Transverse colon (tissue), 4 donors: Measurements from ENCODE around the gene CFH.

Source experiments
- CTCF ChIP-seq, 5 experiments: fragments of 200-600 bp in 3 of 5; fragments of 450-650 bp in 2 of 5; sonication (generic) in 3 of 5; IDR thresholded peaks; 1 replicate in 2 of 5; 2 replicates in 3 of 5; pipeline ENCODE4 v1.5.1; 2016 to 2017; ENCODE audit warnings: antibody characterized with exemption in 5 of 5, inconsistent platforms in 3 of 5, mild to moderate bottlenecking in 2 of 5, moderate library complexity in 1 of 5
- EP300 ChIP-seq: sonication (generic); formaldehyde crosslinking; IDR thresholded peaks from one replicate; pipeline ENCODE4 v1.6.1; 2017; ENCODE audit warnings: antibody characterized with exemption, low read depth
- POLR2A ChIP-seq: fragments of 450-650 bp; IDR thresholded peaks from one replicate; pipeline ENCODE4 v1.6.1; 2016; ENCODE audit warnings: antibody characterized with exemption, mild to moderate bottlenecking, moderate library complexity
- POLR2AphosphoS5 ChIP-seq, 3 donors: sonication (generic); formaldehyde crosslinking; IDR thresholded peaks; one replicate each; pipeline ENCODE4 v1.6.1; 2016; ENCODE audit warnings: antibody characterized with exemption in 3 of 3

DNA sequence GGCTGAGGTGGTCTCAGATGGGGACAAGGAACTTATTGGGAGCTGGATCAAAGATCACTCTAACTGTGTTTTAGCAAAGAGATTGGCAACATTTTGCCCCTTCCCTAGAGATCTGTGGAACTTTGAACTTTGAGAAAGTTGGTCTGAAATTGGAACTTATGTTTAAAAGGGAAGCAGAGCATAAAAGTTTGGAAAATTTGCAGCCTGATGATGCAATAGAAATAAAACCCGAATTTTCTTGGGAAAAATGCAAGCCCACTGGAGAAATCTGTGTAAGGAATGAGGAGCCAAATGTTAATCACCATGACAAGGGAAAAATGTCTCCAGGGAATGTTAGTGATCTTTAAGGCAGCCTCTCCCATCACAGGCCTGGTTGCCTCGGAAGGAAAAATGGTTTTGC, 17.2 kb downstream of the CFH start:
- TF ChIP-seq POLR2A (no peak), CTCF (IDR thresholded peaks at IDR 0.05) (no peak), EP300 (no peak), POLR2AphosphoS5 (IDR thresholded peaks at IDR 0.05) (no peak)
